Astrocyte of the spinal cord (primary cell): ENCODE results near the gene MLLT10.
"Not testable (repeated sequence)": the region's sequence is repeated elsewhere in the genome, so short reads cannot be mapped to it uniquely, and the experiment has no call there.

Experiments
- DNase-seq: peaks from one replicate; pipeline ENCODE4 v3.0.0; 2011; ENCODE audit warnings: low read depth, low spot score
- H3K4me3 ChIP-seq: 2 replicates; pipeline ENCODE4 v1.5.1; 2011; ENCODE audit warnings: low read depth, mild to moderate bottlenecking, low read length, moderate library complexity
- in situ Hi-C: cut with HindIII; loops from 2 replicates; pipeline ENCODE4 v1.10.0; 2017; ENCODE audit warnings: low sequenced_read_pairs
- TF ChIP-seq, protein P1 (sequence below): IDR thresholded peaks from 2 replicates; pipeline ENCODE4 v1.5.1; 2012; ENCODE audit warnings: low read depth, mild to moderate bottlenecking, low read length, inconsistent platforms

MLLT10 gene

DNA sequence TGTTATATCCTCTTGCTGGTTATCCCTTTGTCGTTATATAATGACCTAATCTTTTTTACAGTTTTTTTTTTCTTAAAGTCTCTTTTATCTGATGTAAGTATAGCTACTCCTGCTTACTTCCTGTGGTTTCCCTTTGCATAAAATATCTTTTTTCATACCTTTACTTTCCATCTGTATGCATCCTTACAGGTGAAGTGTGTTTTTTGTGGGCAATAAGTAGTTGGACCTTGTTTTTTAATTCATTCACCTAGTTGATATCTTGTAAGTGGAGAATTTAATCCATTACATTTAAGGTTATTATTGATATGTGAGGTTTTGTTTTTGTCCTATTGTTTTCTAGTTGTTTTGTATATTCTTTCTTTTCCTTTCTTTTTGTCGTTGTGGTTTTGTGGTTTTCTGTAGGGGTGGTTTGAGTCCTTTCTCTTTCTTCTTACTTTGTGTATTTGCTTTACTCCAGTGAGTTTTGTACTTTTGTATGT is 168.6 kb downstream of the MLLT10 start:
- H3K4me3 ChIP-seq: no peak overlapping the region
- in situ Hi-C loops: no loop called here
- DNase-seq: no peak
- TF ChIP-seq, protein P1, sequence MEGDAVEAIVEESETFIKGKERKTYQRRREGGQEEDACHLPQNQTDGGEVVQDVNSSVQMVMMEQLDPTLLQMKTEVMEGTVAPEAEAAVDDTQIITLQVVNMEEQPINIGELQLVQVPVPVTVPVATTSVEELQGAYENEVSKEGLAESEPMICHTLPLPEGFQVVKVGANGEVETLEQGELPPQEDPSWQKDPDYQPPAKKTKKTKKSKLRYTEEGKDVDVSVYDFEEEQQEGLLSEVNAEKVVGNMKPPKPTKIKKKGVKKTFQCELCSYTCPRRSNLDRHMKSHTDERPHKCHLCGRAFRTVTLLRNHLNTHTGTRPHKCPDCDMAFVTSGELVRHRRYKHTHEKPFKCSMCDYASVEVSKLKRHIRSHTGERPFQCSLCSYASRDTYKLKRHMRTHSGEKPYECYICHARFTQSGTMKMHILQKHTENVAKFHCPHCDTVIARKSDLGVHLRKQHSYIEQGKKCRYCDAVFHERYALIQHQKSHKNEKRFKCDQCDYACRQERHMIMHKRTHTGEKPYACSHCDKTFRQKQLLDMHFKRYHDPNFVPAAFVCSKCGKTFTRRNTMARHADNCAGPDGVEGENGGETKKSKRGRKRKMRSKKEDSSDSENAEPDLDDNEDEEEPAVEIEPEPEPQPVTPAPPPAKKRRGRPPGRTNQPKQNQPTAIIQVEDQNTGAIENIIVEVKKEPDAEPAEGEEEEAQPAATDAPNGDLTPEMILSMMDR: no peak

DNA sequence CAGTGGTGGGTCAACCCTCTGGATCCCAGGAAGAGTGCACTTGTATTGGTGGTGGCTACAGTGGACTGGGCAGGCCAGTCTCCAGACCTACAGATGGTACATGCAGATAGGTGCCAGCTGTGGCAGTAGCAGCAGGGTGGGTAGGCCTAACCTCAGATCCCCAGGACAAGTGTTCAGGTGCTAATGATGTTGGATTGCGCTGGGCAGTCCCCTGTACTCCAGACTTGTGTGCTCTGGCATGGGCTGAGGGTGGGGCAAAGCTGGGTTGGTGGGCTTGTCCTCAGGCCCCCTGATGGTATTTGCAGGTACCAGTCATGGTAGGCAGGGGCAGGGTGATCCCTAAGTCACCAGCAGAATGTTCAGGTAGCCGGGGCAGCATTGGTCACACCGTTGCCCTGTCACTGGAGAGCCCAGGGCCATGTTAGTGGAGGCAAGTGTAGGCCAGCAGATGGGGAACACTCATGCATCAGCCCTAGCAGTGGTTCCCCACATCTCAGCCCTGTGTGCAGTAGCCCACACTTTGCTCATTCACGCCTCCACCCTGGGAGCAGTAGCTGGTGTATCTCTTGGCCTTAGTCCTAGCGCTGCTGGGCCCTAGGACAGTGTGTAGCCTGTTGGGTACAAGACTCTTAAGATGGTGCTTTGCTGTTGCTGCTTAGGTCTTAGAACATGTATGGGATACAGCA is 171.3 kb downstream of the MLLT10 start:
- TF ChIP-seq, protein P1: no peak
- in situ Hi-C loops: no loop called here
- no peak for DNase-seq
- no peak overlapping the region for H3K4me3 ChIP-seq

DNA sequence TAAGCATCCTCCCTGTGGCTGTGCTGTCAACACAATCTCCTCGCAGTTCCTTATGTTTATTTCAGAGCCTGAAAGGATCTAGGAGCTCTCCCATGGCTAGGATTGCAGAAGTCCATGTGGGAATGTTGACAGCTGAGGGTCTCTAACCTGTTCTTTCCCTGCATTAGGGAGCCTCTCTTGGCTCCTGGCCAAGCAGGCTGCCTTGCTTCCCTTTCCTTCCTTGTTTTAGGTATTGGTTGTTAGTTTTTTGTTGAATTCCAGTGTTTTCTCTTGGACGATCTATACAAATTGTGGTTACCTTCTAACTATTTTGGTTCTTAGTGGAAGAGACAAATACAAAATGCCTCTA is 171.8 kb downstream of the MLLT10 start:
- TF ChIP-seq, protein P1: no peak
- in situ Hi-C loops: no loop called here
- DNase-seq: no peak
- H3K4me3 ChIP-seq: no peak overlapping the region

DNA sequence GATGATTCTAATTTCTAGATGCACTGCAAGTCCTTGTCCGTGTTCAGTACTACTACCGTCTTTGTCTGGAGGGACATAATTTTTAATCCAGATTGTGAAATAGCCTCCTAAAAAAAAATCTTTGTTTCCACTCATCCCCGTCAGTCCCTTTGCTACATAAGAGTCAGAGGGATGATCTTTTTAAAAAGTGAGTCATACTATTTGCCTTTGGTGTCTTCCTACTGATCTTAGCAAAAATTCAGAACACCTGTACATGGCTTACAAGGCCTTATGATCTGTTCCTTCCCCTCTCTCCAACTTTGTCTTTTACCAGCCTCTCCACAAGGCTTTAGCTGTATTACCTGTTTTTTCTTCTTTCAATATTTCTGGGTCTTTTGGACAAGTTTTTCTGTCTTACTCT is 173.5 kb downstream of the MLLT10 start:
- in situ Hi-C loops: no loop called here
- DNase-seq: no peak
- TF ChIP-seq, protein P1: no peak
- H3K4me3 ChIP-seq: no peak overlapping the region

DNA sequence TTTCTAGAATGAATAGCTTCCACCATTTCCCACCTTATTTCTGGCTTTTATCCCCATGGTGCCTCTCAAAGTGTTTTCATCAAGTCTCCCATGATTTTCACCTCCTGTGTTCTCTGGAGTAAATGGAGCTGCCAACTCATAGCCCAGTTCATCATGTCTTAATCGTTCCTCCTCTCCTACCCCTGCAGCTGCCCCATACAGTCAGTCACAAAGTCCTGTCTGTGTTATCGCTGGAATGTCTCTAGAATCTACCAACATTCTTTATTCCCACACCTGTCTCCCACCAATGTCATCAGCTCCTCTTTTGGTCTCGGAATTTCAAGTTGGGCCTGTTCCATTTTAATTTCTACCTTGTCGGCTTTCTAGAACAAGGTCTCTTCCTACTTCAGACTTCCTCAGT is 178.9 kb downstream of the MLLT10 start:
- in situ Hi-C loops: no loop called here
- TF ChIP-seq, protein P1: no peak
- H3K4me3 ChIP-seq: no peak overlapping the region
- DNase-seq: no peak

DNA sequence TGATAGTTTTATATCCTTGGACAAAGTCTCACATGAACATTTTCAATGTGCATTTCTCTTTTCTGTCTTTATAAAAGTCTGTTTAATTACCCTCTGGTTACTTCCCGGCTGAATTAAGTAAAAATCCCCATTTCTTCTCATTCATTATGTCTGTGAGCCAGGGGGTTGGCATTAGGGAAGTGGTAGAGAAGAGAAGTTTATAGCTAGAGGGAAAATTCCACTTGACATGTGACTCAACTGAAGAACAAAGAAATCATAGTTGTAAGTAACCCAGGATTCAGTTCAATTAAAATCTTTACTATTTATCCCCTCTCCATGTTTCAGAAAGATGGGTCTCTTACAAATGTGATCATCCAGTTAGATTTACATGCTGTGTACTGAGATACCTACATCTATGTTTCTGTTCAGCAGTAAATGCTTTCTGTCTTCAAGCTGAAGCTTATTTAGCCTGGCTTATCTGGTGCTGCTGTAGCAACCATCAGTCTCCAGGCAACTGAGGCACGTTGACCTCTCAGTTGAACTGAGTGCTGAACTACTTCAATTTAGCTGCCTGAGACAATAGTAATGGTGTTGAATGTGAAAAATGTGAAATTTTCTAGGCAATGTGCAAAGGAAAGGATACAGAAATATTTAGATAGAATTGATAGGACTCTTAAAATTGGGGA is 181.6 kb downstream of the MLLT10 start:
- no peak overlapping the region for H3K4me3 ChIP-seq
- peak; percentile 49 for DNase-seq
- in situ Hi-C loops: no loop called here
- TF ChIP-seq, protein P1: no peak

DNA sequence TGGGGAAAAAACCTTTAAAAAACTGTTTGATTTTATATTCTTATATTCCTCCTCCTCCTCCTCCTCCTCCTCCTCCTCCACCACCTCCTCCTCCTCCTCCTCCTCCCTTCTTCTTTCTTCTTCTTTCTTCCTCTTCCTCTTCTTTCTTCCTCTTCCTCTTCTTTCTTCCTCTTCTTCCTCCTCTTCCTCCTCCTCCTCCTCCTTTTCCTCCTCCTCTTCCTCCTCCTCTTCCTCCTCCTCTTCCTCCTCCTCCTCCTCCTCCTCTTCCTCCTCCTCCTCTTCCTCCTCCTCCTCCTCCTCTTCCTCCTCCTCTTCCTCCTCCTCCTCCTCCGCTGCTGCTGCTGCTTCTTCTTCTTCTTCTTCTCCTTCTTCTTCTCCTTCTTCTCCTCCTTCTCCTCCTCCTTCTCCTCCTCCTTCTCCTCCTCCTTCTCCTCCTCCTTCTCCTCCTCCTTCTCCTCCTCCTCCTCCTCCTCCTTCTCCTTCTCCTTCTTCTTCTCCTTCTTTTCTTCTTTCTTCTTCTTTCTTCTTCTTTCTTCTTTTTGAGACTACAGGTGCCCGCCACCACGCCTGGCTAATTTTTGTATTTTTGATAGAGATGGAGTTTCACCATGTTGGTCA is 183.5 kb downstream of the MLLT10 start:
- in situ Hi-C loops, DNase-seq, H3K4me3 ChIP-seq: not testable (repeated sequence)
